ENCODE data around the gene FCAMR.
"Not testable (repeated sequence)": the region's sequence is repeated elsewhere in the genome, so short reads cannot be mapped to it uniquely, and the experiment has no call there.

Gene FCAMR

DNA sequence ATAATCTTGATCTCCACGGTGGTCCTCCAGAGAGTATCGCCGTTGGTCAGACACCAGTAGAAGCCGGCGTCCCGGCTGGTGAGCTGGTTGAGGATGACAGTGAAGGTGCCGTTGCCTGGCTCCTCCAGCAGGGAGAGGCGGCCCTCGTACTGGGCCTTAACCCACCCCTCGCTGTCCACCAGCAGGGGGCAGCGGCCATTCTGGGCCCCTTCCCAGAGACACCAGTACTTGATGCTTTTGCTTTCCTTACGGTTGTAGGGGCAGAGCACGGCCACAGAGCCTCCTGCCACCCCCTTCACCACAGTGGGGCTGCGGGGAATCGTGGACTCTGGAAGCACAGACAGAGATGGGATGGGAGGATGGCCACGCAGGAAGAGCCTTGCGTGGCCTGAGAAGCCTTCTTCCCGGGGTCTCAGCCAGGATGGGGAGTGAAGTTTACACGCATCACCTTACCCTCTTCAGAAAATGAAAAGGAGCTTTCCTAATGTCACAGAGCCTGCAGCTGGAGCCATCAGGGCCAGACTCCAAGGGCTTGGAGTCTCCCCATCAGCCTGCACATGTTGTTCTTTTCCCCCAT, 34.7 kb downstream of the FCAMR start:
- DNase-seq (ENCODE audit: low read depth in 2 of 2): no peak

DNA sequence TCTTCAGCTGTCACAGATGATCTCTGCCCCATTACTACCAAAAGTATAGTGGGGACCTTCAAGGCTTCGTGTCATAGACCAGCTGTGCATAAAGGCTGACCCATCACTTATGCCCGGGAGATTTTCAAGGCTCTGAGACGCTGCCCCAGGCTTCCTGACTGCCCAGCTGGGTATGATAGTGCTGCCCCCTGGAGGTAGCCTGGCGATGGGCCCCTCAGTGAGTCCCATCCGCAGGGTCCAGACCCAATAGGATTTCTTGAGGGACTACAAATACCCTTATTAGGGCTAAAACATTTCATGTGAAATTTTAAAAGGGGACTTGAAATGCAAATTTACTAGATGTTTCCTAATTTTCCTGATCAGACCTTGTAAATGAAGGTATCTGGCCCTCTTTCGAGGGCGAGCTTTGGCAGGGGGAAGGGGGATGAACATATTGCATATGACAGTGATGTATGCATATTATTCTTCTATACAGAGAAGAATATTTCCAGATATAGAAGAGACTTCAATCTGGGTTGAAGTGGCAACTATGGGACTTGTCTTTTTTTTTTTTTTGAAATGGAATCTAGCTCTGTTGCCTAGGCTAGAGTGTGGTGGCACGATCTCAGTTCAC, 36.8 kb downstream of the FCAMR start:
- DNase-seq (ENCODE audit: low read depth in 2 of 2): no peak

DNA sequence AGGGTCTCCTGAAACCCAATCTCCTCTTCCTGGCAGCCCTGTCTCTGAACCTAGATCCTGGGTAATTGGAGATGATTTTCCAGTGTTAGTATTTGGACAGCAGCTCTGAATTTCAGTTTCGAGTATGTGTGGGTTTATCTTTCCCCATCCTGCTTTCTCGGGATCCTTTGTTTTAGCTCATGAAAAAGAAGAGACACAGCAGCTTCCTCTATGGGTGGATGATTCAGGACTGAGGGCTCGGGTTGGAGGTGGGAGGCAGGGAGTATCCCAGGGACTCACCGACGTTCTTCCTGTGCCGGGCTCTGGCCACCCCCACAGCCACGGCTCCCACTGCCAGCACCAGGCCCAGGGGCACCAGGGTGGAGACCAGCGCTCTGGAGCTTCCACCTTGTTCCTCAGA, 38.1 kb downstream of the FCAMR start:
- no peak for DNase-seq (ENCODE audit: low read depth in 2 of 2)

DNA sequence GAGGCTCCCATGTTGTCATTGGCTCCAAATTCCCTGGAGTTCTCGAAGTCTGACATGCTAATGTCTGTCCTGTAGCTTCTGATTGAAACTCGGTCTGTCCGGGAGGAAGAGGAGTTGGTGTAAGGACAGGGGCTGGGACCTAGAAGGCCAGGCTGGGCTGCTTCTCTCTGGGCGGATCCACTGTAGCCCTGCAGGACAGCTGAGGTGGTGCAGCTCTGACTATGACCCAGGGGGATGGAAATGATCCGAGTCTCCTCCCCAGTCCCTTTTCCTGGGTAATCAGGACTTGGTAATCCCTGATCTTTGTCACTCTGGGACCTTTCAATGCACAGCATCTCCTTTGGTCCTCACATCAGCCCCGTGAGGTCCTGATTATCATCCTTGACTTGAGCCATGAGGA, 38.6 kb downstream of the FCAMR start:
- no peak for DNase-seq (ENCODE audit: low read depth in 2 of 2)

DNA sequence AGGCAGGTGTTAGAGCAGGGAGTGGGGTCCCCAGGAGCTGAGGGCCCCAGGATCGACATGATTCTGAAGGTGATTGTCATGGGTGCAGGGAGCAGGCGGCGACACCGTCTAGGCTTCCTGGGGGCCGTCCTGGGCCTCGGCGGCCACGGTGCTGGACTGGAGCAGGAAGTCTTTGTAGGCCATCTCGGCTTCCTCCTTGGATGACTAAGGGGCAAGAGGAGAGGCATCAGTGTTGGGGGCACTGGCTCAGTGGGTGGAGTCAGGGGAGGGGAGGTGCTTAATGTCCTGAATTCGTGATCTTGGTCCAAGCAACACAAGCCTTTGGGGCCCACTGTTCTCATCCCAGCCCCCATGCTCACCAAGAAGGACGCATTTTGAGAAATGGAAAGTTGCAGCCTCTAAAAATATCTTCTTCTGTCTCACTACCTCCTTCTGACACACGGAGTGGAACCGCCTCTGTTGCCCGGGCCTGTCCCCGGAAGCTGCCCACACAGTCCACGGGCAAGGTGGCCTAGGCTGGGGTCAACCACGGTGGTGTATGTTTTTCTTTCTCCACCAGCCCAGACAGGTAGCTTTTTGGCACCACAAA, 40.0 kb downstream of the FCAMR start:
- no peak for DNase-seq (ENCODE audit: low read depth in 2 of 2)

DNA sequence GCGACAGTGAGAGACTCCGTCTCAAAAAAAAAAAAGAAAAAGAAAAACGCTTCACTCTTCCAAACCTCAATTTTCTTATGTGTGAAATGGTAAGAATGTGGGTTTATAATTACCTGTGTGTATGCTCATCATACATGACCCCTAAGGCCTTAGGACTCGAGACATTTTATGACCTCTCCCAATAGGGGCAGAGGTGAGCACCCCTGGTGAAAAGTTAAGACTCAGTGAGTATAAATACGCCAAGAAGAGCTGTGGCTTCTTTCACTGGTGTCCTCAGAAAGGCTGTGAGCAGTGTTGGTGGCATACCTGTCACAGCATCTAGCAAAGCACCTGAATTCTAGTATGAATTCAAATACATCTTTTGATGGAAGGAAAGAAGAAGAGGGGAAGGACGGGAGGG, 40.7 kb downstream of the FCAMR start:
- no peak for DNase-seq (ENCODE audit: low read depth in 2 of 2)

DNA sequence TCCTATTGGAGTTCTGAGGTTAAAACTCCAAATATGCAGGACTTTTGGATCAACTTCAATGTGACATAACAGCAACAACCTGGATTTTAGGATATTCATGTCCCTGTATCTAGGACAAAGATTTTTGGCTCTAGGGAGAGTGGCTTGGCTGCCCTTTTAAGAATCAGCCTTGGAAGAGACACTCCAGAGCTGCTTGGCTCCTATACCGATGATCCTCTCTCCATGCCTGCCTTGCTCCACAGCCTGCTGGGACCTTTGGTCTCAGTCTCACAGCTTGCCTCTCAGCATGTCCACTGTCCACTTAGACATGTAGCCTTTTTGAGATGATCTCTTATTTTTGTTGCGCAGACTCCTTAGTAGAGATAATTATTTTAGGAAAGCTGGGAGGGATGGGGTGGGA, 44.0 kb downstream of the FCAMR start:
- no peak for DNase-seq (ENCODE audit: low read depth in 2 of 2)

DNA sequence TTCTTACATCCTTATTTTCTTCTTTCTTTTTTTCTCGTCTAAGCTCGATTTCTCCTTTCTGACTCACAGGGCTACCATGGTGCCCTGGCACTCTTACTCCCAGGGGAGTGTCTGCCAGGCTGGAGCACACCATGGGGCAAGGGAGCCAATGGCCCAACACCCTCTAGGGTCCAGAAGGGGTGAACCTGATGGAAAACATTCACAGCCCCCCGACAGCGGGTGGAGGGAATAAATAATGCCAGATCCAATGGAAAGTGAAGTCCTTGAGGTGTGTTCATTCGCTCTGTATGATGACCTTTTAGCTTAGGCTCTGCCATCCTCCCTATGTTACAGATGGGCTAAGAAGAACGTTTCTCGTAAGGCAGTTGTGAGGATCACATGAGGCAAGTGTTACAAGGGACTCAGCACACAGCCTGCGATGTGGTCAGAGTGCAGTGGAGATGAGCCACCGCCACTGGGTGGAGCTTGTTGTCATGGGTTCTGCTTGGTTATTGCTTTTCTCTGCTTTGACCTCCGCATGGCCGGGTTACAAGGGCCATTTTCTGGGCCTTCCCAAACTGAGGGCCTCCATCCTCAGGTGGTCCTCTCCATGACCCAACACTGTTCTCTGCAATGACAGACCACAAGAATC, 45.0 kb downstream of the FCAMR start:
- DNase-seq (ENCODE audit: low read depth in 2 of 2): no peak

DNA sequence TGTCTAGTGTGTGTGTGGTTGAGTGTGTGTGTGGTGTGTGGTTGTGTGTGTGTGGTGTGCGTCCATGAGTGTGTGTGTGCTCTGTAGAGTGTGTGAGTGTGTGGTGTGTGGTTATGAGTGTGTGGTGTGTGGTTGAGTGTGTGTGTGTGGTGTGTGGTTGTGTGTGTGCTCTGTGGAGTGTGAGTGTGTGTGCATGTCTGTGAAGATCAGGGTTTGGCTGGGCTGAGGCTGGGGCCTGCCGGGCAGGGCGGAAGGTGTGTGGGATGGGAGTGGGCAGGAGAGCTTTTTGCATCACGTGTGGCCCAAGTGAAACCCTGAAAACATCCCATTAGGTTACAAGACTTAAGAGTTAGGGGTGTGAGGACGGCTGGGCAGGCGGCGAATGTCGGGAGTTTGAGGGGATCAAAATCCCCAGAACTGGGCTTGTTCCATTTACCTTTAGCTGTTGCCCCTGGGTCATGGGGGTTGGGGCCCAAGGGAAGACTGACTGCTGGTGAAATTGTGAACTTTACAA, 45.6 kb downstream of the FCAMR start:
- DNase-seq (ENCODE audit: low read depth in 2 of 2): no peak

DNA sequence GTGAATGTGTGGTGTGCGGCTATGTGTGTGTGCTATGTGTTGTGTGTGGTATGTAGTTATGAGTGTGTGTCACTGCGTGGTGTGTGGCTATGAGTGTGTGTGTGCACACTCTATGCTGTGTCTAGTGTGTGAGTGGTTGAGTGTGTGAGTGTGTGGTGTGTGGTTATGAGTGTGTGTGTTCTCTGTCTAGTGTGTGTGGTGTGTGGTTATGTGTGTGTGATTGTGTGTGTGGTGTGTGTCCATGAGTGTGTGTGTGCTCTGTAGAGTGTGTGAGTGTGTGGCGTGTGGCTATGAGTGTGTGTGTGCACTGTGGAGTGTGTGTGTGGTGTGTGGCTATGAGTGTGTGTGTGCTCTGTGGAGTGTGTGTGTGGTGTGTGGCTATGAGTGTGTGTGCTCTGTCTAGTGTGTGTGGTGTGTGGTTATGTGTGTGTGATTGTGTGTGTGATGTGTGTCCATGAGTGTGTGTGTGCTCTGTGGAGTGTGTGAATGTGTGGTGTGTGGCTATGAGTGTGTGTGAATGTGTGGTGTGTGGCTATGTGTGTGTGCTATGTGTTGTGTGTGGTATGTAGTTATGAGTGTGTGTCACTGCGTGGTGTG, 46.2 kb downstream of the FCAMR start:
- not testable (repeated sequence) for DNase-seq (ENCODE audit: low read depth in 2 of 2)

DNA sequence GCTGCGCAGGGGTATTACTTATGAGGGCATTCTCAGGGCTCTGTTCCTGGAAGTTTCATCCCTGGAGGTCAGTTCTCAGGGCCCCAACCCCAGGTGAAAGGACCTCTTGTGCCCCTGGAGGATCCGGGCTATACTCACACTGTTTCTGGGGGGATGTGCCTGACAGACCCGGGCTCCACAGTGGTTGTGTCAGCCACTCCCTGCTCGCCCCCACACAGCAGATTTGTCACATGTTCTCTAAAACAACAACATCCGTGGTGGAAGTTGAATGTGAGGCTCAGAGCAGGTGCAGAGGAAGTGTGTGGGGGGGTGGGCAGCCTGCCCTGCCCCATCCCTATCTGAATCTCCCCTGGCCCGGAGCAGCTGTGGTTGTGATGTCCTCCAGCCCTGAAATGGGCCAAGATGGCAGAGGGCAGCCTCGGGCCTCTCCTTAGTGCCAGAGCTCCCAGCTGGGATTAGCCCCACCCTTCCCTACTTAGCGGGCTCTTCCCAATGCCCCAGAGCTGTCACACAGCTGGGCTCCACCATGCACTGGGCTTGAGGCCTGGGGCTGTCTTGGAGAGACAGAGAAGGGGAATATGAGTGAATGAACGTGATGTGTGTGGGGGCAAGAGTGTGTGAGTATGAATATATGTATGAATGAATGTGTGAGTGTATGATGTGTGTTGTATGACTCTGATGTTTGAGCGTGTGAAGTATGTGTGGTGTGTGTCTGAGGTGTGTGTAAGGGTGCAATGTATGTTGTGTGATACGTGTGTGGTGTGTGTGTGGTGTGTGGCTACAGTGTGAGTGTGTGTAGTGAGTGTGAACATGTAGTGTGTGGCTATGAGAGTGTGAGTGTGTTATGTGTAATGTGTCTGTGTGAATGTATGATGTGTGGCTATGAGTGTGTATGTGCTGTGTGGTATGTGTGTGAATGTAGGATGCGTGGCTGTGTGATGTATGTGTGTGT, 47.0 kb downstream of the FCAMR start:
- no peak for DNase-seq (ENCODE audit: low read depth in 2 of 2)

DNA sequence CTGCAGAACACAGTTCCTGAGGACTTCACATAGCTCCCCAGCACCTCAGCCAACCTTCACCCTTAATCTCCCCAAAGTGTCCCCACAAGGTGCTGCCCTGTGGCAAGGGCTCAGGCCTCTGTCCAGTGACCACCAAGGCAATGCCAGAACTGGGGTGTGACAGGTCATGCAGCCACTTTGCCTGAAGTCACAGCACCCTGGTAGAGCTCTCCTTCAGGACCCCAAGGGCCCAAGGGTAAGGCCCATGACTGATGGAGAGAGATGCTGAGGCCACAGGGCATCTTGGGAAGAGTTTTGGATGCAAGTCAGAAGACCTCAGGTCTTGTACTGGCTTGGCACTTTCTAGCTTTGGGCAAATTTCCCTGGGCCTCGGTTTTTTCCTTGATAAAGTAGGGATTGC, 47.7 kb downstream of the FCAMR start:
- no peak for DNase-seq (ENCODE audit: low read depth in 2 of 2)

DNA sequence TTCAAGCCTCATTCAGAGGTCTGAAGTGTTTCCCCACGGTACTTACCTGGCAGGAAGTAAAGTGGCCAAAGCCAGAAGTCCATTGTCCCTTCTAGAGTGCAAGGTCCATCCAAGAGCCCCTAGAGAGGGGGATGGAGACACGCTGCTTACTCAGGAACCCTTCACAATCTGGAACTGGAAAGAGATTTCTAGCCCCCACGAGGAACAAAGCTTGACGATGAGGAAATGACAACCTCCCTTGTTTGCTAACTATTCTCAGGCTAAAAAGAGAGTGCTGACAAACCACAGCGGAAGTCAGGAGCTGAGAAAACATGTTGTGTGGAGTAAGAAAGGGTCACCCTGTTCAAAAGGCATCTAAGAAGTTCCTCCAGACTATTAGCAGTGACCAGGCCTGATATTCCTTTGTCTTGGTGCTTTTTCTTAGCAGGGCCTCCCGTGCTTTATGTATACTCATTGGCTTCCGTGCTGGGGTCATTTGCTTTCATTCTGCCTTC, 48.4 kb downstream of the FCAMR start, which contains the start of gene FCMR:
Gene FCMR (minus strand): TSS at position 170 of the 494 bp plus-strand sequence. CDS start 87 bp downstream, at position 83.
- DNase-seq (ENCODE audit: low read depth in 2 of 2): no peak

DNA sequence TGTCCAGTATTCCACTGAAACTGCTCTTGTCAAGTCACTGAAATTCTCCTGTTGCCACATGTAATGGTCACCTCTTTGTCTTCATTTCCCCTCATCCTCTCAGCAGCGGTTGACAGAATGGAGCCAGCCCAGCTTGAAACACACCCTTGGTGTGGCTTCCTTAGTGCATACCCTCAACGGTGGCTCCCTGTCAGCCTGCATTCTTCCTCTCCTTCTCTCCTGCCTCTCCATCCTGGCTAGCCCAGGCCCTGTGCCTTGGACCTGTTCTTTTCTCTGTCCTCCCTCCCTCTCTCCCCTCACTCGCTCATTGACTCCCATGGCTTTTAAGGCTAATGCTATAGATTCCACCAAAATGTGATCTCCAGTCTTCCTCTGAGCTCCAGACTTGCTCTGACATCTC, 52.2 kb downstream of the FCAMR start:
- DNase-seq (ENCODE audit: low read depth in 2 of 2): no peak

DNA sequence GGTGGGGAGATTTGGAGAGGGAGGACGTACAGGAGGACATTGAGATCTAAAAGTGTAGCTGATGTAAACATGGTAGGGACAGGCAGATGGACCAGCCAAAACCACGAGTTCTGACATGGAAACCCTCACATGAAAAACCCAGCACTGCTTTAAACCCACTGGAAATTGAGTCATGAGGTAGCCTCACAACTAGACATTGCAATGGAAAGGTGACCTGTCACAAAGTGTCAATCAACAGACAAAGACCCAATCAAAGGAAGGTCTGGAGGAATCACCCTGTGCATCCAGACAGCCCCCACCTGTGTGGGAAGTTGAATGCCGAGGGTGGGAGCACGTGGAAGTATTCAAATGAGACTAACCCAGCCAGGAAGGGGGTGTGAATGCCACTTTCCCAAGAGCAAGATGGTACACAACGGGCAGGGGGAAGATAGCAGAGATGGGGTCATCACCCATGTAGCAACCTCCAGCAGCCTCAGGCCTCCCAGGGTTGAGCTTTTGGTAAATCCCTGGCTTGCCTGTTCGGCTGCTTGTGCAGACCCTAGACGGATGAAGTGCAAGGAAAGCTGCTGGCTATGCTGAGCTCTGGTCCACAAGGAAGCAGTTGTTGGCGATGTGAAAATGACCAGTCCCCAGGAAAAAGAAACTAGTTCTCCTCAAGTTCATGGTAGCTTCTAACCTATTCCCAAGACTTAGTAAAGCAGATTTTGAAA, 54.1 kb downstream of the FCAMR start:
- DNase-seq (ENCODE audit: low read depth in 2 of 2): no peak

DNA sequence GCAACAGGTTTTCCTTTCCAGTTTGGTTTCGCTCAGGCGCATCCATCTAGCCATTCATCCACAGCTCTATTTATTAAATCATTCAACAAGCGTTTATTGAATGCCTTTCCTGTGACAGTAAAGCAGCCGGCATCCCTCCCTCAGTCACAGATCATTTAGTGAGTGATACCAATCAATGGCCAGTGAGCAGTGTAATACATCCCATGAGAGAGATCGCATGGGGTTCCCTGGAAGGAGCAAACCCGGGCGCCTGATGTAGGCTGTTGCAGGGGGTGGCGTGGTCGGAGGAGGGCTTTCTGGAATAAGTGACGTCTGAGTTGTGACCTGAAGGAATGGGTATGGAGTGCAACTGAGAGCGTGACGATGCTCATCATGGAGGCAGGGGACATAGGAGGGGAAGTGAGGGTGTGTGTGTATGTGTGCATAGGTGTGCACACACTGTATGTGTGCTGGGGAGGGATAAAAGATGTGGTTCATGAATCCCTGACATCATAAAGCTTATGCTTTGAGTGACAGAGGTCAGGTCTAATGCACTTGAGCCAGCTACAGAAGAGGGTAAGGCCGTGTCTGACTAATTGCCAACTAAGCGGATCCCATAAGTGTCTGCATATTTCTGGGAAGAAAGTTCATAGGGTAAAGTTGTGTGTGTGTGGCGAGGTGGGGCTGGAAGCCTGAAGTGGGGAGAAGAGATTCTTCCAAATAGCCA, 55.1 kb downstream of the FCAMR start:
- no peak for DNase-seq (ENCODE audit: low read depth in 2 of 2)

DNA sequence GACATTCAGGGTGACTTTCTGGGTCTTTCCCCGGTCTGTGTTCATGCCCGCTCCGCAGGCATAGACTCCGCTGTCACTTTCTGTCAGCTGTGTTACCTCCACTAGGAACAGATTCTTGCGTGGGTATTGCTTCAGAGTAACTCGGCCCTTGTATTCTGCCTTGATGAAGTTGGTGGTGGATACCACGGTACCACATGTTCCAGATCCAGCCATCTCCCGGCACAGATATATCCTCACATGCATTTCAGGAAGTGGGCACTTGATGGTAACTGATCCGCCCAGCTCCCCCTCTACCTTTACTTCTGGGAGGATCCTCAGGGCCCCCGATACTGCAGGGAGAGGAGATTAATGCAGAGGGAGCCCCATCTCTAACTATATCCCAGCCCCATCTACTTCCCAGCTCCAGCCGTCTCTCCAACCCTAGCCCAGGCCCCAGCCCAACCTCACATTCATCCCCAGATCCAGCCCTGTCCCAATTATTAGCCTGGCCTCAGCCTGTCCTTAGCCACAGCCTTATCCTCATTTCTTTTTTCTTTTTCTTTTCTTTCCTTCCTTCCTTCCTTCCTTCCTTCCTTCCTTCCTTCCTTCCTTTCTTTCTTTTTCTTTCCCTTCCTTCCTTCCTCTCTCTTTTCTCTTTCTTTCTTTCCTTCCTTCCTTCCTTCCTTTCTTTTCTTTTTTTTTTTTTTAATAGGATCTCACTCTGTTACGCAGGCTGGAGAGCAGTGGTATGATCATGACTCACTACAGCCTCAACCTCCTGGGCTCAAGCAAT, 56.3 kb downstream of the FCAMR start:
- DNase-seq (ENCODE audit: low read depth in 2 of 2): no peak

DNA sequence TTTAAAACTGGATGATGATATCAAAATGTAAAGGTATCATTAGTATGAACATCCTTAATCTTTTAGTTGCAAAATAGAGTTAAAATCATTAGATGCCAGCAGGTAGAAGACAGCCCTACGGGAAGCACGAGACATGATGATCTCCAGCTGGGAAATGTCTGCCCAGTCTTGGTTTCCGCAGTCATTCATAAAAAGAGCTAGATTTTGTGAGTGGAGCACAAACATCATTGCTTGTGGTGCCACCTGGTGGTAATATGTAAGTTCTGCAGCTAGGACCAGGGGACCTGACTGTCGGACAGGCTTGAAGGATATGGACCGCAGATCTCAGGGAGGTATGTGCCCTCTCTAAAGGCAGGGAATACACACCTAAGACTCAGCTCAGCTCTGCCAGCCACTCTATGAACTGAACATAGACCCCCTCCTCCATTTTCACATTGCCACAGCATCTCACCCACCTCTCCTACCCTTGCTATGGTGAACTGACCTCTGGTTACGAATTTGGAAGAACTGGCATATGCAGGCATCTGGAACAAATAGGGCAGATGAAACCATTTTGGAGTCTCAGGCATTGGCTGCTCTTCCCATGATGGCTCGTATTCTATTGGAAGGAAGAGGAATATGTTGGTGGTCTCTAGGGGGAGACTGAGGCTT, 57.7 kb downstream of the FCAMR start:
- peak in 1 of 2 experiments; percentile 52 for DNase-seq (ENCODE audit: low read depth in 2 of 2)

Data from fibroblast of skin of left quadriceps (primary cell).